Astrocyte (in vitro differentiated cells and primary cell): Measurements from ENCODE around the gene HADHB.

Experiments used
- CTCF ChIP-seq: IDR thresholded peaks from 2 replicates; pipeline ENCODE4 v1.5.1; 2011; ENCODE audit warnings: low read depth, mild to moderate bottlenecking, inconsistent platforms, low read length, moderate library complexity; ENCODE audit not compliant: insufficient read depth
- EZH2 ChIP-seq: IDR thresholded peaks from 2 replicates; pipeline ENCODE4 v1.6.1; 2012; ENCODE audit warnings: mild to moderate bottlenecking, low read length, inconsistent platforms; ENCODE audit not compliant: insufficient read depth

DNA sequence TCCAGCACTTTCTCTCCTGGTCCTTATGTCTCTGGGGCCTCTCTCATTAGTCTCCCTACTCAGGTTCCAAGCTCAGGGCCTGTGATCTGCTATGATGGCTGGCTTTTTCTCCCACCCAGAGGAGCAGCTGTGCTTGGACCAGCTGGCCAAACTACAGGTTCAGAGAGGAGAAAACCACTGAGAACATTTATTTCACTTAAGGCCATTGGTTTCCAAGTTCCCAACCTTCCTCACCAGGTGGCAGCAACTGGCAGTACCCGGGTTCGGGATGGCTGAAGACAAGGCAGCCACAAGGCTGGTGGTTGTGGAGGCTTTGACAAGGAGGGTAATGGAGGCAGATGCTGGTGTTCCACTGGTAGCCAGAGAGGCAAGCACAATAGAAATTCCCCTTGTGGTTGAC is 71.3 kb downstream of the HADHB start:
- no peak for TF ChIP-seq EZH2
- TF ChIP-seq CTCF = no peak
